ENCODE data around the gene CENPH.
"Not testable (repeated sequence)": the region's sequence is repeated elsewhere in the genome, so short reads cannot be mapped to it uniquely, and the experiment has no call there.

Gene CENPH, protein sequence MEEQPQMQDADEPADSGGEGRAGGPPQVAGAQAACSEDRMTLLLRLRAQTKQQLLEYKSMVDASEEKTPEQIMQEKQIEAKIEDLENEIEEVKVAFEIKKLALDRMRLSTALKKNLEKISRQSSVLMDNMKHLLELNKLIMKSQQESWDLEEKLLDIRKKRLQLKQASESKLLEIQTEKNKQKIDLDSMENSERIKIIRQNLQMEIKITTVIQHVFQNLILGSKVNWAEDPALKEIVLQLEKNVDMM

DNA sequence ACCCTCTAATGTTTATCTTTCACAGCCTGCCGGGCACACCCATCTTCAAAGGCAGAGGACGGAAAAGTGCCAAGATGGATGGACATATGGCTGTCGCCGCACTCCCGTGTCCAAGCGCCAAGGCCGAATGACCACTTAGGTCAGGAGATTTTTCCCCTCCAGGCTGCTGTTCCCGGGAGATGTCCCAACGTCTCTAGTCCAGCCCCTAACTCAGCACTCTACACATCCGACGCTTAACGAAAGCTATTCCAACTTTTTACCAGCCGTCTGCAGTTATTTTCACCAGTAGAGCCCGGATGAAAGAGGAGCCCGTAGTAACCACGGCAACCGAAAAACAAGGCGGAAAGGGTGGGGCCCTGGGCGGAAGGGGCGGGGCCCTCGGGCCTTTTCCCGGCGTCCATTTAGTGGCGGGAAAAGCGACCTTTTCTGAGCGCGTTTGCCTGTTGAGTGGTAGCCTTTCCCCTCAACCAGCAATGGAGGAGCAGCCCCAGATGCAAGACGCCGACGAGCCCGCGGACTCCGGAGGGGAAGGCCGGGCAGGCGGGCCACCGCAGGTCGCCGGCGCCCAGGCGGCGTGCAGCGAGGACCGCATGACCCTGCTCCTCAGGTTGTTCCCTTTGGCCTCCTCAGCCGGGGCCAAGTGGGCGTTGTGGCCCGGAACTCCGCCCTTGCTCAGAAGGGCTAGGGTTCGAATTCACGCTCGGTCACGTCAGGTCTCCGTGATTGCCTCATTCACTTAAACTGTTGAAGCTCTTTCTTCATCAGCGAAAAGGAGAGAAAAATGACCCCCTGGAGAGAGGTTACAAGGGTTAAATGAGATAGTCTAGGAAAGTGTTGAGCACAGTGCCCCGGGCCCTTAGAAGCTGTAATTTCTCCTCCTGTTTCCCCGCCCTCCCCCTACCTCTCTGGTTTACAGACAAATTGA, at the start of gene CENPH:
Gene CENPH, plus strand, starts transcription at position 422 of the 925 bp plus-strand sequence. Its CDS starts 52 bp downstream, at position 474.
- peak; percentile 95 for DNase-seq

DNA sequence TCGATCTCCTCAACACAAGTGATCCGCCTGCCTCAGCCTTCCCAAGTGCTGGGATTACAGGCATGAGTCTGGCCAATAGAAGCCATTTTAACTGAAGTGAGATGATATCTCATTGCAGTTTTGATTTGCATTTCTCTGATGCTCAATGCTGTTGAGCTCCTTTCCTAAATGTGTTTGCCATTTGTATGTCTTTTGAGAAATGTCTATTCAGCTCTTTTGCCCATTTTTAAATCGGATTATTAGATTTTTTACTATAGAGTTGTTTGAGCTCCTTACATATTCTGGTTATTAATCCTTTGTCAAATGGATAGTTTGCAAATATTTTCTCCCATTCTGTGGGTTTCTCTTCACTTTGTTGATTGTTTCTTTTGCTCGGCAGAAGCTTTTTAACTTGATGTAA, 49.1 kb upstream of the CENPH start:
- not testable (repeated sequence) for DNase-seq

DNA sequence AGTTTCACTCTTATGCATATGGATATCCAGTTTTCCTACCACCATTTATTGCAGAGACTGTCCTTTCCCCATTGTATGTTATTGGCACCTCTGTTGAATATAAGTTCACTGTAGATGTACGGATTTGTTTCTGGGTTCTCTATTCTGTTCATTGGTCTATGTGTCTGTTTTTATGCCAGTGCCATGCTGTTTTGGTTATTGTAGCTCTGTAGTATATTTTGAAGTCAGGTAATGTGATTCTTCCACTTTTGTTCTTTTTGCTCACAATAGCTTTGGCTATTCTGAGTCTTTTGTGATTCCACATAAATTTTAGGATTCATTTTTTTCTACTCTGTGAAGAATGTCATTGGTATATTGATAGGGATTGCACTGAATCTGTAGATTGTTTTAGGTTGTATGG, 48.6 kb upstream of the CENPH start:
- DNase-seq = no peak

DNA sequence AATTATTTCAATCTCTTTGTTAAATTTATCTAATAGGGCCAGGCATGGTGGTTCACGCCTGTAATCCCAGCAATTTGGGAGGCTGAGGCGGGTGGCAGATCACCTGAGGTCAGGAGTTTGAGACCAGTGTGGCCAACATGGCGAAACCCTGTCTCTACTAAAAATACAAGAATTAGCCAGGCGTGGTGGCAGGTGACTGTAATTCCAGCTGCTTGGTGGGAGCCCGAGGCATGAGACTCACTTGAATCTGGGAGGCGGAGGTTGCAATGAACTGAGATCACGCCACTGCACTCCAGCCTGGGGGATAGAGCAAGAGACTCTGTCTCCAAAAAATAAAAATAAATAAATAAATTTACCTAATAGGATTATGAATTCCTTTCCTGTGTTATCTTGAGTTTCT, 40.8 kb upstream of the CENPH start:
- not testable (repeated sequence) for DNase-seq

DNA sequence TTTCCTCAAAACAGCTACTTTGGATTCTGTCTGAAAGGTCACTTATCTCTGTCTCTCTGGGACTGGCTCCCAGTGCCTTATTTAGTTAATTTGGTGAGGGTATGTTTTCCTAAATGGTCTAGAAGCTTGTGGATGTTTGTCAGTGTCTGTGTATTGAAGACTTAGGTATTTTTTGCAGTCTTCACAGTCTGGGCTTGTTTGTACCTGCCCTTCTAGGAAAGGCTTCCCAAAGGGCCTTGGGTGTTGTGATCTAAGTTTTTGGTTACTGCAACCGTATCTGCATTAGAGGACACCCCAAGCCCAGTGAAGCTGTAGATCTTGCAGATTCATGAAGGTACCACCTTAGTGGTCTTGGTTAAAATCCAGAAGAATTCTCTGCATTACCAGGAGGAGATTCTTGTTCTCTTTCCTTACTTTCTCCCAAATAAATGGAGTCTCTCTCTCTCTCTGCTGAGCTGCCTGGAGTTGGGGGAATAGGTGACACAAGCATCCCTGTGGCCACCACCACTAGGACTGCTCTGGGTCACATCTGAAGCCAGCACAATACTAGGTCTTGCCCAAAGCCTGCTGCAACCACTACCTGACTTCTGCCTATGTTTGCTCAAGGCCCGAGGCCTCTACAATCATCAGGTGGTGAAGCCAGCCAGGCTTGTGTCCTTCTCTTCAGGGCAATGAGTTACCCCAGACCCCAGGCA, 40.3 kb upstream of the CENPH start:
- no peak for DNase-seq

DNA sequence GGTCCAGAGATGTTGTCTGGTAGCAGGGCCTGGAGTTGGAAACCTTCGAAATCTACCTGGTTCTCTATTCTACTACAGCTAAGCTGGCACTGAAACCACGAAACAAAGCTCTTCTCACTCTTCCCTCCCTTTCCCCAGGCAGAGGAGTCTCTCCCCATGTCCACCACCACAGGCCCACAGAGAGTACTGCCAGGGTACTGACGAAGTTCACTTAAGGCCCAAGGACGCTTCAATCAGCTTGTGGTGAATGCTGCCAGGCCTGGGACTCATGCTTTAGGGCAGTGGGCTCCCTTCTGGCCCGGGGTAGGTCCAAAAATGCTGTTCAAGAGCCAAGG, 39.7 kb upstream of the CENPH start:
- no peak for DNase-seq

DNA sequence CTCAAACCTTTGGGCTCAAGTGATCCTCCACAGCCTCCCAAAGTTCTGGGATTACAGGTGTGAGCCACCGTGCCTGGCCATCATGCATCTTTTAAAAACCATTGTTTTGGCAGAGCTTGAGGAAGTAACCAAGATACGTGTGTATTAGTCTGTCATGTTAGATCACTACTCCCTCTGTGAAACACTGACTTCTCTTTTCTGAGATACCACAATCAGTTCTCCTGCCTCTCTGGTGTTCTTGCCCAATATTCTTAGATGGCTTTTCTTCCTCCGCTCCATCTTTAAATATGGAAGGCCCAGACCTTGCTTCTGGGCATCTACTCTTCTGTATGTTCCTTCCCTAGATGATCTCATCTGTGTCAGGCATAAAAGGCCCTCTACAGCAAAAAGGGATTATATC, 36.7 kb upstream of the CENPH start:
- DNase-seq = no peak

DNA sequence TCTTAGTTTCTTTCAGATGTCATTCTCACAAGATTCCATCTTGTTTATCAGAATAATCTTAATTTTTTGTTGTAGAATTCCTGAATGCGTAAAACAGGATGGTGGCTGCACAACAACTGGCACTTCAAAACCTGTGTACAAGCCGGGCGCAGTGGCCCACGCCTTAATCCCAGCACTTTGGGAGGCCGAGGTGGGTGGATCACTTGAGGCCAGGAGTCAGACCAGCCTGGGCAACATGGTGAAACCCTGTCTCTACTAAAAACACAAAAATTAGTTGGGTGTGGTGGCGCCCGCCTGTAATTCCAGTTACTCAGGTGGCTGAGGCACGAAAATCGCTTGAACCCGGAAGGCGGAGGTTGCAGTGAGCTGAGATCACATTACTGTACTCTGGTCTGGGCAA, 32.9 kb upstream of the CENPH start:
- no peak for DNase-seq

DNA sequence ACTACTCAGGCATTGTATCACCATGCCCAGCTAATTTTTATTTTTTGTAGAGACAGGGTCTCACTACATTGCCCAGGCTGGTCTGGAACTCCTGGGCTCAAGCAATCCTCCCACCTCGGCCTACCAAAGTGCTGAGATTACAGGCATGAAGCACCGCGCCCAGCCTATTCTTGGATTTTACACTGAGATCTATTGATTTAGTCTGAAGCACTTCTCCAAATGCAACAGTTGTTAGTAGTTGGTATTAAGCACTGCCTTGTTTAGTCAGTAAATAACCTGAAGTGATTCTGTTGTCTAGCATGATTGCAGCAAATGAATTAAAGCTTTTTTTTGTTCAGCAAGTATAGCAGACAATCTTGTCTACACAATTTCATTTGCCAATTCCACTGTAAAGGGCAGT, 31.3 kb upstream of the CENPH start:
- no peak for DNase-seq

DNA sequence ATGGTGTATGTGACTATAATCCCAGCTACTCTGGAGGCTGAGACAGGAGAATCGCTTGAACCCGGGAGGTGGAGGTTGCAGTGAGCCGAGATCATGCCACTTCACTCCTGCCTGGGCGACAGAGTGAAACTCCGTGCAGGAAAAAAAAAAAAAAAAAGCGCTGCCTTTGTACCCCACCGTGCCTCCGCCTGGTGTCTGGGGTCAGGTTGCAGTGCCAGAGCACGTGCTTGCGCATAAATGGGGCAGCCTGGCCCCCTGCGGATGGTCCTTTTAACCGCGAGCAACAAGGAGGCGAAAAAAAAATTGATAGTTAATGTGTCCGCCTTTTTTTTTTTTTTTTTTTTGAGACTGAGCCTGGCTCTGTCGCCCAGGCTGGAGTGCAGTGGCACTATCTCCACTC, 28.7 kb upstream of the CENPH start:
- DNase-seq = no peak

DNA sequence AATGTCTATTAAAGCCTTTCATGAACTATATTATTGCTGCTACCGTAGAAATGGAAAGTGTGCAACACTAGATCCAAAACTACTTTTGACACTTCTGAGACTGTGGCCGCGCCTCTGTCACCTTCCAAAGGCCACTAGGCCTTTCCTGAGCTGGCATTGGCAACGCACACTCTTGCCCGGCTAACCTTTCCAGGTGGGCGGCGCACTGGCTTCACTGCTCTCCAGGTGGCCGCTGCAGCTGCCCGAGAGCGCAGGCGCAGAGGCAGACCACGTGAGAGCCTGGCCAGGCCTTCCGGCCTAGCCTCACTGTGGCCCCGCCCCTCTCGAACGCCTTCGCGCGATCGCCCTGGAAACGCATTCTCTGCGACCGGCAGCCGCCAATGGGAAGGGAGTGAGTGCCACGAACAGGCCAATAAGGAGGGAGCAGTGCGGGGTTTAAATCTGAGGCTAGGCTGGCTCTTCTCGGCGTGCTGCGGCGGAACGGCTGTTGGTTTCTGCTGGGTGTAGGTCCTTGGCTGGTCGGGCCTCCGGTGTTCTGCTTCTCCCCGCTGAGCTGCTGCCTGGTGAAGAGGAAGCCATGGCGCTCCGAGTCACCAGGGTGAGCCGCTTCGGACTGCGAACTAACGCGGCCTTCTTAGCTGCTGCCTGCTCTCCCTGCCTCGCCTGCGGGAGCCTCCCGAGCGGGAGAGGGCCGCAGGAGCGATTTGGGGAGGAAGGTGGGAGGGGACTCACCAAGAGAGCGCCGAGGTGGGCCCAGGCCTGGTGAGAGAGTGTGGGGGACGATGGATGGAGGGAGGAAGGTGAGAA, 22.5 kb upstream of the CENPH start, which contains the start of gene CCNB1:
Gene CCNB1, plus strand, starts transcription at position 465 of the 807 bp plus-strand sequence. Its CDS starts 113 bp downstream, at position 578.
- DNase-seq = peak; percentile 99

DNA sequence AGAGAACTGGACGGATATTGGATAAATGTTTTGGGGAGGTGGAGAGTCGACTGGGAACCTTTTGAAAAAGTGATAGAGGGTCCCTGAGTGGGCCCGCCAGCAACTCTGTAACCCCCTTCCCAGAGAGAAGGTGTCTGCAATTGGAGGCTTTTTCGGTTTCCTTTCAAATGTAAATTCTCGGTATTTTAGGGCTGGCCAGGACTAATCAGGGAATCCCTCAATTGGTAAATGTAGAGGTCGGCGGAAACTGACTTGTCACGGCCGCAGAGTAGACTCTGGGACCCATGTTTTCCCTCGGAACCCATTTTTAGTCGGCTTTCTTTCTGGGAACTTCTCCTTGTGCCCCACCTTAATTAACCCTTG, 21.9 kb upstream of the CENPH start:
- DNase-seq = peak; percentile 11

DNA sequence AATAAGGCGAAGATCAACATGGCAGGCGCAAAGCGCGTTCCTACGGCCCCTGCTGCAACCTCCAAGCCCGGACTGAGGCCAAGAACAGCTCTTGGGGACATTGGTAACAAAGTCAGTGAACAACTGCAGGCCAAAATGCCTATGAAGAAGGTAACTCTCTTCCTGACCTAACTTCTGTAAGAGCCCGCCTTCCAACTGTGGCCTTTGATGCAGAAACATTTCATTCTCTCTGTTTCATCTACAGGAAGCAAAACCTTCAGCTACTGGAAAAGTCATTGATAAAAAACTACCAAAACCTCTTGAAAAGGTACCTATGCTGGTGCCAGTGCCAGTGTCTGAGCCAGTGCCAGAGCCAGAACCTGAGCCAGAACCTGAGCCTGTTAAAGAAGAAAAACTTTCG, 21.5 kb upstream of the CENPH start:
- no peak for DNase-seq

DNA sequence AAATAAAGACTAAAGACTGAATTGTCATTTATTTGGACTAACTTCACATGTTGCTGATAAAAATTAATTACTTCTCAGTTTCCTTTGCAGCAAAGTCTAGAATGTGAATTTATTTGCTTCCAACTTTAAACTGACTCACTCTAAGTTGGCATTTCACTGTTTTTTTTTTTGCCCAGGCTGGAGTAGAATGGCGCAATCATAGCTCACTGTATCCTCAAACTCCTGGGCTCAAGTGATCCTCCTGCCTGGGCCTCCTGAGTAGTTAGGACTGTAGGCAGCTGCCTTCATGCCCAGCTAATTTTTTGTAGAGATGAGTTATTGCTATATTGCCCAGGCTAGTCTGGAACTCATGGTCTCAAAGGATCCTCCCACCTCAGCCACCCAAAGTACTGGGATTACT, 18.9 kb upstream of the CENPH start:
- no peak for DNase-seq

DNA sequence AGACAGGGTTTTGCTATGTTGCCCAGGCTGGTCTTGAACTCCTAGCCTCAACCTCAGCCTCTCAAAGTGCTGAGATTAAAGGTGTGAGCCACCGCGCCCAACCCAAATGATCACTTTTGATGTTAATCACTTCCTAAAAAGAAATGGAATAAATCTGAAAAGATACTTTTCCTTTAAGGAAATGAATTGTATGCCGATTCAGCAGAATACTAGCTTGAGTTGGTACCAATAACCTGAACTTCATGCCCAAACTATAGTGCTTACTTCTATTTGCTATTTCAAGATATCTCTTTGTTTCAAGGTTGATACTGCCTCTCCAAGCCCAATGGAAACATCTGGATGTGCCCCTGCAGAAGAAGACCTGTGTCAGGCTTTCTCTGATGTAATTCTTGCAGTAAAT, 18.4 kb upstream of the CENPH start:
- no peak for DNase-seq

DNA sequence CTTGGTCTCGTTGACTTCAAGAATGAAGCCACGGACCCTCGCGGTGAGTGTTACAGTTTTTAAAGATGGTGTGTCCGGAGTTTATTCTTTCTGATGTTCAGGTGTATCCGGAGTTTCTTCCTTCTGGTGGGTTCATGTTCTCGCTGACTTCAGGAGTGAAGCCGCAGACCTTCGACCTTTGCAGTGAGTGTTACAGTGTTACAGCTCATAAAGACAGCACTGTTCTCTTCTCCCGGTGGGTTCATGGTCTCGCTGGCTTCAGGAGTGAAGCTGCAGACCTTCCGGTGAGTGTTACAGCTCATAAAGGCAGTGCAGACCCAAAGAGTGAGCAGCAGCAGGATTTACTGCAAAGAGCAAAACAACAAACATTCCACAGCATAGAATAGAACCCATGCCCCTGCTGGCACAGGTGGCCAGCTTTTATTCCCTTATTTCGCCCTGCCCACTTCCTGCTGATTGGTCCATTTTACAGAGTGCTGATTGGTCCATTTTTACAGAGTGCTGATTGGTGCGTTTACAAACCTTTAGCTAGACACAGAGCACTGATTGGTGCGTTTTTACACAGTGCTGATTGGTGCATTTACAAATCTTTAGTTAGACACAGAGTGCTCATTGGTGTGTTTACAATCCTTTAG, 7.6 kb upstream of the CENPH start:
- not testable (repeated sequence) for DNase-seq

DNA sequence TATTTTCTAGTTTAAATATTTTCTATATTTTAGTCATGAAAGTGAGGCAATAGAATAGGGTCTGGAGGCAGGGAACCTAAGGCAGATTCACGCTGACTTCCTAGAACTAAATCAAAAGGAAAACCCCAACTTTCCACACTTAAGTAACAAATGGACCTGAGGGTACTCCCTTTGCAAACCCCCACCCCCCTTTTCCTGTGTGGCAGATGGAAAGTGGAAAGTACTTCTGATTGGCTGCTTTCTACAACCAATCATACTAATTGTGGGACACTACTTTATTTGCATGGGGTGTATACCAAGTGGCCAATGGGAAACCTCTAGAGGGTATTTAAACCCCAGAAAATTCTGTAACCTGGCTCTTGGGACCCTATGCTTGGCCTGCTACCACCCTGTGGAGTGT, 4.8 kb upstream of the CENPH start:
- DNase-seq = no peak

DNA sequence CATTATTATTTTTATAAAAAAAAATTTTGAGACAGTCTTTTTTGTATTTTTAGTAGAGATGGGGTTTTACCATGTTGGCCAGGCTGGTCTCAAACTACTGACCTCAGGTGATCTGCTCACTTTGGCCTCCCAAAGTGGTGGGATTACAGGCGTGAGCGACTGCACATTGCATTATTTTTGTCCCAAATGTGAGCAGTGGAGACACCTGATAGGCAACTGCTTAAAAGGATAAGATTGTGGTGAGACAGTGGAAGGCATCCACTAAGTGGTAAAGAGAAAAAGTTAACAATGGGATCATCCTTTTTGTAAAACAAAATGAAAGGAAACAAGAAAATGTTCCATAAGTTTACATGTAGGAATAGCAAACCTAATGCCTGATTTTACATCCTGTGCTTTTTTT, 2.0 kb upstream of the CENPH start:
- no peak for DNase-seq

DNA sequence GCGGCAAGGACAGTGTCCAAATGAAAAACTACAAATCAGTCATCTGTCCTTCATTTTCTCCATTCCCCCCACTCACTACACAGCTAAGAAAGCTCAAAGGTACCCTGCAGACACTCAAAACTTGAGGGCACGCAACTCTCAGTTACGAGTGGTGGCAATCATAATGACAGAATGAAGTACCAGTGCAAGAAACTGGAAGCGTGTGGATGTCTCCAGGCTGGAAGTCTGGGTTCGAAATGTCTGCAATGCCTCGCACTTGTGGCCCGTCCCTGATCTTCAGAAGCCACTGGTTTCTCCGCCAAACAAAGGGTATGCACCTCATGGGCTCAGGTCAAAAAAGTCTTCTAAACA, 597 bp upstream of the CENPH start:
- DNase-seq = no peak

DNA sequence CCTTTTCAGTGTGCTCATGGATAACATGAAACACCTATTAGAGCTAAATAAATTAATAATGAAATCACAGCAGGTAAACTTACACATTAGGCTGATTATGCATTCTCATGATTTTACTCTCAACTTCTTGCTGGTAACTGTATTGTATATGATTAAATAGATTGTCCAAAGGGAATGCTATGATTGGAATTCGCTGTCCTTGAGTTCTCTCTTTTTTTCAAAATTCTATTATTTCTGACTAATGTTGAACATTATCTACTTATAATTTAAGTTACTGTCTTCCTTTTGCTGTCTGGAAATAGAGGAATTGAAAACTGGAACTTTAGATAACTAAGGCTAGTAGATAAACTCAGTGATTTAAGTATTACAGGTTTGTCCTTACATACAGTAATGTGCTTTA, 13.1 kb downstream of the CENPH start:
- DNase-seq = no peak

DNA sequence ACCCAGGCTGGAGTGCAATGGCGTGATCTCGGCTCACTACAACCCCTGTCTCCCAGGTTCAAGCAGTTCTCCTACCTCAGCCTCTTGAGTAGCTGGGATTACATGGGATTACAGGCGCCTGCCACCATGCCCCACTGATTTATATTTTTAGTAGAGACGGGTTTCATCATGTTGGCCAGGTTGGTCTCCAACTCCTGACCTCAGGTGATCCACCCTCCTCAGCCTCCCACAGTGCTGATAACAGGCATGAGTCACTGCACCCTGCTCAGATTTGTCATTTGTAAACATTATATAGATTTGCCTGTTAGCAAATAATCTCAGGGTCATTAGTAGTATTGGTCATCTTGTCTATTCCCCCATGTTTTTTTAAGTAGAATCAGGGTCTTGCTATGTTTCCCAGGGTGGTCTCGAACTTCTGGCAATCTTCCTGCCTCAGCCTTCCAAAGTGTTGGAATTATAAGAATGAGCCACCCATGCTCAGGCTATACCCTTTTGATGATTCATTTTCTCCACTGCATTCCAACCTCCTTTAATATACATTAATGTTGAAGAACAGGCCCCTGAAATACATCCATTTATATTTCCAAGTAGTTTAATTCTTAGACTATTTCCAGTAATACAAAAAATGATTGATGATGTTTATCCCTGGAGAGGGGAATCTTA, 17.3 kb downstream of the CENPH start:
- DNase-seq = no peak

DNA sequence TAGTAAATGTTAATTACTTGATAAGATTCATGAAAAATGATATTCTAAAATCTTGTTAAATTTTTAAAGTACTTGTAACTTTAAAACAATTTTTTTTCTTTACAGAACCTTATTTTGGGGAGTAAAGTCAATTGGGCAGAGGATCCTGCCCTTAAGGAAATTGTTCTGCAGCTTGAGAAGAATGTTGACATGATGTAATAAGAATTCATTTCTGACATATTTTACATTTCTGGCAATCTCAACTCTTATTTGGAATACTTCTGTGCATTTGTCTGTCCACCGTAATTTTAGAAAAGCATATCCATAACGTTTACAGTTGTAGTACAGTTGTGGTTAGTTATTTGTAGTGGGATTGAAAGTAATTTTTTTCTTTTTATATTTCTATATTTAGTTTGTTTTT, 20.2 kb downstream of the CENPH start:
- DNase-seq = no peak

All from stimulated activated CD4-positive, alpha-beta T cell treated with anti-CD3 and anti-CD28 coated beads, Interleukin-15, amount 100 ng/mL, for 24 hours (primary cell).